ENCODE measurements around the gene CTNND2. TPM values are rescaled to one million over a fixed set of nuclear protein-coding genes. Genes with fewer than 3 reads are reported as not detected.

Gene CTNND2
- total and polyA plus RNA-seq, 2 donors (not counting 1 experiment from before 2014, with no cell fraction given): not detected

GRCh38 chr5:11531811-11532555, 372.3 kb downstream of the CTNND2 start:
- Histone ChIP-seq H3K27ac (ENCODE audit: low read length in 2 of 2) (no peak overlapping the region), H3K9ac (ENCODE audit: low read length) (no peak overlapping the region), H4K20me1 (ENCODE audit: control insufficient read depth, insufficient read depth, low read length, poor library complexity, severe bottlenecking) (no peaks in the 10 kb centered on the region), H3K4me2 (replicated peaks; ENCODE audit: low read depth, low read length, poor library complexity, severe bottlenecking) (no peak overlapping the region), H3K36me3 (replicated peaks in 1 of 2; ENCODE audit: control extremely low read depth in 1 of 2, control insufficient read depth in 1 of 2, extremely low read depth in 1 of 2, insufficient read depth in 2 of 2, low read length in 1 of 2) (no peaks in the 10 kb centered on the region), H3K4me3 (ENCODE audit: control extremely low read depth in 1 of 5, extremely low read depth in 1 of 5, insufficient read depth in 1 of 5, low read depth in 2 of 5, low read length in 4 of 5) (no peak overlapping the region), H2AFZ (ENCODE audit: insufficient read depth, low read depth, low read length, poor library complexity, severe bottlenecking) (no peak overlapping the region), H3K9me3 (ENCODE audit: control extremely low read depth in 1 of 3, control insufficient read depth in 2 of 3, insufficient read depth in 1 of 3, low read length in 2 of 3) (peaks cover 0 to 3% (median 0%) of the 10 kb centered on the region in 3 donors), H3K27me3 (replicated peaks in 1 of 4; ENCODE audit: control extremely low read depth in 1 of 4, control insufficient read depth in 3 of 4, insufficient read depth in 4 of 4, low read length in 3 of 4) (no peaks in the 10 kb centered on the region), H3K4me1 (ENCODE audit: control insufficient read depth in 2 of 2, insufficient read depth in 2 of 2, low read length in 2 of 2) (no peaks in the 10 kb centered on the region), H3K79me2 (ENCODE audit: control insufficient read depth, insufficient read depth, low read length) (no peaks in the 10 kb centered on the region)
- ChIA-PET CTCF (no interaction called here), POLR2A (no interaction called here)
- no peak for TF ChIP-seq EZH2 (IDR thresholded peaks at IDR 0.05; ENCODE audit: borderline replicate concordance, insufficient read depth, low read depth, low read length, poor library complexity, severe bottlenecking)
- TF ChIP-seq, protein P1, sequence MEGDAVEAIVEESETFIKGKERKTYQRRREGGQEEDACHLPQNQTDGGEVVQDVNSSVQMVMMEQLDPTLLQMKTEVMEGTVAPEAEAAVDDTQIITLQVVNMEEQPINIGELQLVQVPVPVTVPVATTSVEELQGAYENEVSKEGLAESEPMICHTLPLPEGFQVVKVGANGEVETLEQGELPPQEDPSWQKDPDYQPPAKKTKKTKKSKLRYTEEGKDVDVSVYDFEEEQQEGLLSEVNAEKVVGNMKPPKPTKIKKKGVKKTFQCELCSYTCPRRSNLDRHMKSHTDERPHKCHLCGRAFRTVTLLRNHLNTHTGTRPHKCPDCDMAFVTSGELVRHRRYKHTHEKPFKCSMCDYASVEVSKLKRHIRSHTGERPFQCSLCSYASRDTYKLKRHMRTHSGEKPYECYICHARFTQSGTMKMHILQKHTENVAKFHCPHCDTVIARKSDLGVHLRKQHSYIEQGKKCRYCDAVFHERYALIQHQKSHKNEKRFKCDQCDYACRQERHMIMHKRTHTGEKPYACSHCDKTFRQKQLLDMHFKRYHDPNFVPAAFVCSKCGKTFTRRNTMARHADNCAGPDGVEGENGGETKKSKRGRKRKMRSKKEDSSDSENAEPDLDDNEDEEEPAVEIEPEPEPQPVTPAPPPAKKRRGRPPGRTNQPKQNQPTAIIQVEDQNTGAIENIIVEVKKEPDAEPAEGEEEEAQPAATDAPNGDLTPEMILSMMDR (IDR thresholded peaks at IDR 0.05): no peak
- WGBS (ENCODE audit: insufficient coverage): 67% methylated on average over 2 of the region's 4 CpGs
- Mint-ChIP-seq H3K4me3 (no peak overlapping the region), H3K27ac (no peak overlapping the region), H3K4me1 (no peaks in the 10 kb centered on the region), H3K27me3 (no peaks in the 10 kb centered on the region), H3K9me3 (ENCODE audit: insufficient read depth) (no peaks in the 10 kb centered on the region)
- DNase-seq: no peak
- ATAC-seq (ENCODE audit: low read depth): no peak
- intact Hi-C loops (cut with micrococcal nuclease): no loop called here

- intact Hi-C loops (cut with micrococcal nuclease): no loop called here
- TF ChIP-seq, protein P1 (IDR thresholded peaks at IDR 0.05): no peak
- no peak for TF ChIP-seq EZH2 (IDR thresholded peaks at IDR 0.05; ENCODE audit: borderline replicate concordance, insufficient read depth, low read depth, low read length, poor library complexity, severe bottlenecking)
- no peaks in the 10 kb centered on the region for H3K27me3 Mint-ChIP-seq
- H3K4me3 Mint-ChIP-seq: no peak overlapping the region
- H3K4me1 ChIP-seq (ENCODE audit: control insufficient read depth in 2 of 2, insufficient read depth in 2 of 2, low read length in 2 of 2): no peaks in the 10 kb centered on the region
- no peaks in the 10 kb centered on the region for H4K20me1 ChIP-seq (ENCODE audit: control insufficient read depth, insufficient read depth, low read length, poor library complexity, severe bottlenecking)
- H3K9ac ChIP-seq (ENCODE audit: low read length): no peak overlapping the region
- H3K4me1 Mint-ChIP-seq: no peaks in the 10 kb centered on the region
- ATAC-seq (ENCODE audit: low read depth) (no peak), DNase-seq (no peak)
- no peak overlapping the region for H3K27ac ChIP-seq (ENCODE audit: low read length in 2 of 2)
- no peak overlapping the region for H3K4me3 ChIP-seq (ENCODE audit: control extremely low read depth in 1 of 5, extremely low read depth in 1 of 5, insufficient read depth in 1 of 5, low read depth in 2 of 5, low read length in 4 of 5)
- peaks cover 0 to 3% (median 0%) of the 10 kb centered on the region in 3 donors for H3K9me3 ChIP-seq (ENCODE audit: control extremely low read depth in 1 of 3, control insufficient read depth in 2 of 3, insufficient read depth in 1 of 3, low read length in 2 of 3)
- H2AFZ ChIP-seq (ENCODE audit: insufficient read depth, low read depth, low read length, poor library complexity, severe bottlenecking): no peak overlapping the region
- ChIA-PET POLR2A (no interaction called here), CTCF (no interaction called here)
- H3K36me3 ChIP-seq (replicated peaks in 1 of 2; ENCODE audit: control extremely low read depth in 1 of 2, control insufficient read depth in 1 of 2, extremely low read depth in 1 of 2, insufficient read depth in 2 of 2, low read length in 1 of 2): no peaks in the 10 kb centered on the region
- no peaks in the 10 kb centered on the region for H3K27me3 ChIP-seq (replicated peaks in 1 of 4; ENCODE audit: control extremely low read depth in 1 of 4, control insufficient read depth in 3 of 4, insufficient read depth in 4 of 4, low read length in 3 of 4)
- no peak overlapping the region for H3K27ac Mint-ChIP-seq
- no peak overlapping the region for H3K4me2 ChIP-seq (replicated peaks; ENCODE audit: low read depth, low read length, poor library complexity, severe bottlenecking)
- WGBS (ENCODE audit: insufficient coverage): 93% methylated on average over 6 of the region's 7 CpGs
- H3K79me2 ChIP-seq (ENCODE audit: control insufficient read depth, insufficient read depth, low read length): no peaks in the 10 kb centered on the region
- no peaks in the 10 kb centered on the region for H3K9me3 Mint-ChIP-seq (ENCODE audit: insufficient read depth)
Measured at GRCh38 chr5:11528720-11529119, 375.5 kb downstream of the CTNND2 start.
